COLO668 (cell line): Measurements from ENCODE around the gene NSMF.
"Not testable (repeated sequence)": the region's sequence is repeated elsewhere in the genome, so short reads cannot be mapped to it uniquely, and the experiment has no call there.

Source experiments
- DNase-seq: peaks from one replicate; lab custom pipeline; 2025; ENCODE audit not compliant: unreplicated experiment; lab: John Stamatoyannopoulos, UW

The NSMF gene

GRCh38 chr9:137459601-137460362 lies 648 bp upstream of the NSMF start:
- DNase-seq, result no peak

GRCh38 chr9:137458194-137459151 lies 661 bp downstream of the NSMF start:
- DNase-seq, result peak; percentile 60

DNA sequence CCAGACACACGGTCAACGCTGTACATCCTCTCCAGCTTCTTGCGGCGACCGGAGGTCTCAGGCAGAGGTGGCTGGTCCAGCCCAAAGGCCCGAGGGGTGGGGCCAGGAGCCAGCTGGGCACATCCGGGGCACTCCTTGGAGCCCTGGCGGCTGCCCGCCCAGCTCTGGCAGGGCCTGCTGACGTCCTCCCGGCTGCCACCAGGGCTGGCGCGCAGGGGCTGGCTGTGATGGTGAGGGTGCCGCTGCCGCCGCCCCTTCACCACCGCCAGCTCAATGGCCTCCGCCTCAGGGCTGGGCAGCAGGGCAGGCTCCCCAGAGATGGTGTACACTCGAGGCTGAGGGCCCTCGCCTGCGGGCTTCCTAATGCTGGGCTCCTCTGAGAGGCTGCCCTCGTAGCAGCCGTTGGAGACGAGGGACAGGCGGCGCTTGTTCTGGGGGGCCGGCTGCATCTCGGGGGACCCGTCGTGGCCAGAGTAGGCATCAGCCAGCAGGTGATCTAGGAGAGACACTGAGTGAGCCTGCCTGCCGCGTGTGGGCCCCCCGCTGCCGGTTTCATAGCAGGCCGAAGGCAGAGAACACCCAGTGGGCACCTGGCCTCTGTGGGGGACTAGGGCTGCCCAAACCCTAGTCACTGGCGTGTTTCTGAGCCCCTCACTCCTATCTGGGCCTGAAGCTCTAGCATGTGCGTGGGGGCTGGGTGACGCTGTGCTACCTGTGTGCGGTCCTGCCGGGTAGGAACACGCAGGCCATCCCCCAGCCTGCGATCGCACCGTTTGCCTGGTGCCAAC lies 1.5 kb downstream of the NSMF start:
- no peak for DNase-seq

GRCh38 chr9:137456864-137457405 lies 2.2 kb downstream of the NSMF start:
- DNase-seq, result no peak

DNA sequence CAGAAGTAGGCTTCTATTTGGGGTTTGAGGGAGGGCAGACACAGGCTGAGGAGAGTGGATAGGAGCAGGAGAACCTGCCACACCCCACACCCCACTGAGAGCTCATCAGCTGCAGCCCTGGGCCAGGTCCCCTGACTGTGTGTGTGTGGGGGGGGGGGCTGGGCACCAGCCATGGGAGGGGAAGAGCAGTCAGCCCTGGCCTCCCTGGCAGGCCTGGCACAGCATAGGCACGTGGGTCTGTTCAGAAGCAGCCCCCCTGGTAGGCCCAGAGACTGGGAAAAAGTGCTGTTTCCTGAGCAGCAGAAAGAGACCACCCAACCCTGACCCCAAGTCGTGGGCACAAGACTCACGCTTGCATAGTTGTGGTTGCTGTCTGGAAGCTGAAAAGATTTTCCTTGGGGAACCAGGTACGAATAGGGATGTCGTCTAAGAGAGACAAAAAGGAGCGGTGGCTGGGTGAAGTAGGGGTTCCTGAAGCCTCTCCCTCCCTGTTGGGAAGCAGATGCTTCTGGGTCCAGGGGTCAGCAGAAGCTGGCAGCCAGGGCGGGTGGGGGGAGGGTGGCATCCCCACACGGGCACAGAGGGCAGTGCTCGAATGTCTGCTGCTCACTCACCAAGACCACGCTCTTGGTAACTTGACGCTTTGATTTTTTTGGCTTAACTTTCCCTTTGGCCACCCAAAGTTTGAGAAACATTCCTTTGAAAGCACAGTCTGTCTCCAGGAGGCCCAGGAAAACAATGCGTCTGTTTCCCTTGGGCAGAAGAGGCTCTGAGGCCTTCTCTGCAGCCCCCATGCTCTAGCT lies 2.9 kb downstream of the NSMF start:
- no peak for DNase-seq

- DNase-seq, result no peak
Observed at GRCh38 chr9:137455359-137455991, 3.7 kb downstream of the NSMF start.

DNA sequence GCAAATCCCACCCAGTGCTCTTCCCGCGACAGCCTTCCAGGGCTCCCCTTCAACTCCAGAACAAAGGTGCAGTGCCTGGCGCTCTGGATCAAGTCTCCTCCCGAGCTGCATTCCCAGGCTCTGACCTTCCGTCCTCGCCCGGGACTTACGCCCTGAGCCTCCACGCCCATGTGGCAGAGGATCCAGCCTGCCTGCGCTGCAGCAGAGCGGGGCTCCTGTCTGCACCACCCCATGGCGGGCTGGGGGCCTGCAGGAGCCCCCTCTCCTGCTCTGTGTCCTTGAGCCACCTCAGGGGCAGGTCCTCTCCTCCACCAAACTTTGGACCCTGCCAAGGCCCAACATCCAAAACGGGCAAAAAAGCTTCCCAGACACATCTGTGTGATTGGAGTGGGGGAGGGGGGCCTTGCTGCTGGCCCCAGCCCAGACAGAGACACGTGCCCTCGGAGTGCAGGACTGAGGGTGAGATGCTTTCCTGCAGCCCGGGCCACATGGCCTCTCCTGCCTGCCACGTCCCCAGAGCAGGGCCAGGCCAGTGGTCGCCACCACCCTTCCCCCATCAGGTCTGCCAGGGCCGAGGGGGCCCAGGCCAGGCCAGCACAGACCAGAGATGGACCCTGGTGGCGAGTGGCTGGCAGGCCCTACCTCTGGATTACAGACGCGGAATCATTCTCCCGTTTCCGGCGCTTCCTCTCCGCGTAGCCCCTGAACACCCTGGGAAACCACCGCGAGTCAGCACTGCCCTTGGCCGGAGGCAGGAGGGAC lies 4.4 kb downstream of the NSMF start:
- DNase-seq, result no peak

DNA sequence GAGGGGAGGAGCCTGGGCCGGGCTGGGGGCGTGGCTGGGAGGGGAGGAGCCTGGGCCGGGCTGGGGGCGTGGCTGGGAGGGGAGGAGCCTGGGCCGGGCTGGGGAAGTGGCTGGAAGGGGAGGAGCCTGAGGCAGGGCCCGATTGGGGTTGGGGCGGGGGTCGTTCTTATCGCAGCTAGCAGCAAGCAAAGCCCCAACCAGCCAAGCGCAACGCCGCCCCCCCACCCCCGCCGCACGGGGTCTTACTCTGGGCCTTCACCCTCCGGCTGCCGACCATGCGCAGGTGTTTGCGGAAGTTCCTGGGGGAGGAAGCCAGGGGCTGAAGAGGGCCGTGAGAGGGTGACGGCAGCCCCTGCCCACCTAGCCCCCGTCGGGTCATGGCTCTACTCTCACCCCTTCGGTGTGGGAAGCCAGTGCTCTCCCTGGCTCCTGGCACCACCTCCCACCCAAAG lies 5.0 kb downstream of the NSMF start:
- DNase-seq, result no peak

DNA sequence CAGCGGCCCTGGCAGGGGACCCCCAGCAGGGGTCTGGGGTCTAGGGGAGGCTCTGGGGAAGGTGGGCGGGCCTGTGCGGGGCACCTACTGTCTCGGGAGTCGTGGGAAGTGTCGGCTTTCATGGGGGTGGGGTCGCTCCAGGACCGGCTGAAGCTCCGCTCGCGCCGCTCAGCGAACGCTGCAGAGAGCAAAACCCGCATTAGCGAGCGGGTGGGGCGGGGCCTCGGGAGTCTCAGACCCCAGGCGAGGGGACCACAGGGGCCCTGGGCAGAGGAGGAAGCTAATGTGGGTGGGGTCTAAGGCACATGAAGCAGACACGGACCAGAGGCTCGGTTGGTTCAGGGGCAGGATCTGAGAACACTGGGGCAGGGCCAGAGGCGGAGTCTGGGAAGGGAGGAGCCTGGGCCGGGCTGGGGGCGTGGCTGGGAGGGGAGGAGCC lies 5.5 kb downstream of the NSMF start:
- peak; percentile 17 for DNase-seq

- DNase-seq, result no peak
Observed at GRCh38 chr9:137452761-137453642, 6.1 kb downstream of the NSMF start.

GRCh38 chr9:137452006-137452760 lies 7.0 kb downstream of the NSMF start:
- no peak for DNase-seq

DNA sequence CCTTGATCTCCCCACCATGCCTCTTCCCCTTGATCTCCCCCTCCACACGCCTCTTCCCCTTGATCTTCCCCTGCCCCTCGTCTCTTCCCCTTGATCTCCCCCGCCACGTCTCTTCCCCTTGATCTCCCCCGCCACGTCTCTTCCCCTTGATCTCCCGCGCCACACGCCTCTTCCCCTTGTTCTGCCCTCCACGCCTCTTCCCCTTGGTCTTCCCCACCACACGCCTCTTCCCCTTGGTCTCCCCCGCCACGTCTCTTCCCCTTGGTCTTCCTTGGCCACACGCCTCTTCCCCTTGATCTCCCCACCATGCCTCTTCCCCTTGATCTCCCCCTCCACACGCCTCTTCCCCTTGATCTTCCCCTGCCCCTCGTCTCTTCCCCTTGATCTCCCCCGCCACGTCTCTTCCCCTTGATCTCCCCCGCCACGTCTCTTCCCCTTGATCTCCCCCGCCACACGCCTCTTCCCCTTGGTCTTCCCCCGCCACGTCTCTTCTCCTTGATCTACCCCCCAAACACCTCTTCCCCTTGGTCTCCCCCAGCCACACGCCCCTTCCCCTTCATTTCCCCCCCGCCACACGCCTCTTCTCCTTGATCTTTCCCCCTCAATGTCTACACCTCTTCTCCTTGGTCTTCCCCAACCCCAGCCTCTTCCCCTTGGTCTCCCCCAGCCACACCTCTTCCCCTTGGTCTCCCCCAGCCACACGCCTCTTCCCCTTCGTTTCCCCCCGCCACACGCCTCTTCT lies 7.7 kb downstream of the NSMF start:
- DNase-seq, result not testable (repeated sequence)

DNA sequence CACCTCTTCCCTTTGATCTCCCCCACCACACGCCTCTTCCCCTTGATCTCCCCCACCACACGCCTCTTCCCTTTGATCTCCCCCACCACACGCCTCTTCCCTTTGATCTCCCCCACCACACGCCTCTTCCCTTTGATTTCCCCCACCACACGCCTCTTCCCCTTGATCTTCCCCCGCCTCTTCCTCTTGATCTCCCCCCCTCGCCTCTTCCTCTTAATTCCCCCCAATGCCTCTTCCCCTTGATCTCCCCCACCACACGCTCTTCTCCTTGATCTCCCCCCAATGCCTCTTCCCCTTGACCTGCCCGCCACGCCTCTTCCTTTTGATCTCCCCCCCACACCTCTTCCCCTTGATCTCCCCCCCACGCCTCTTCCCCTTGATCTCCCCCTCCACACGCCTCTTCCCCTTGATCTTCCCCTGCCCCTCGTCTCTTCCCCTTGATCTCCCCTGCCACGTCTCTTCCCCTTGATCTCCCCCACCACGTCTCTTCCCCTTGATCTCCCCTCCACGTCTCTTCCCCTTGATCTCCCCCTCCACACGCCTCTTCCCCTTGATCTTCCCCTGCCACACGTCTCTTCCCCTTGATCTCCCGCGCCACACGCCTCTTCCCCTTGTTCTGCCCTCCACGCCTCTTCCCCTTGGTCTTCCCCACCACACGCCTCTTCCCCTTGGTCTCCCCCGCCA lies 8.5 kb downstream of the NSMF start:
- not testable (repeated sequence) for DNase-seq

- no peak for DNase-seq
Observed at GRCh38 chr9:137449931-137450538, 9.1 kb downstream of the NSMF start.

DNA sequence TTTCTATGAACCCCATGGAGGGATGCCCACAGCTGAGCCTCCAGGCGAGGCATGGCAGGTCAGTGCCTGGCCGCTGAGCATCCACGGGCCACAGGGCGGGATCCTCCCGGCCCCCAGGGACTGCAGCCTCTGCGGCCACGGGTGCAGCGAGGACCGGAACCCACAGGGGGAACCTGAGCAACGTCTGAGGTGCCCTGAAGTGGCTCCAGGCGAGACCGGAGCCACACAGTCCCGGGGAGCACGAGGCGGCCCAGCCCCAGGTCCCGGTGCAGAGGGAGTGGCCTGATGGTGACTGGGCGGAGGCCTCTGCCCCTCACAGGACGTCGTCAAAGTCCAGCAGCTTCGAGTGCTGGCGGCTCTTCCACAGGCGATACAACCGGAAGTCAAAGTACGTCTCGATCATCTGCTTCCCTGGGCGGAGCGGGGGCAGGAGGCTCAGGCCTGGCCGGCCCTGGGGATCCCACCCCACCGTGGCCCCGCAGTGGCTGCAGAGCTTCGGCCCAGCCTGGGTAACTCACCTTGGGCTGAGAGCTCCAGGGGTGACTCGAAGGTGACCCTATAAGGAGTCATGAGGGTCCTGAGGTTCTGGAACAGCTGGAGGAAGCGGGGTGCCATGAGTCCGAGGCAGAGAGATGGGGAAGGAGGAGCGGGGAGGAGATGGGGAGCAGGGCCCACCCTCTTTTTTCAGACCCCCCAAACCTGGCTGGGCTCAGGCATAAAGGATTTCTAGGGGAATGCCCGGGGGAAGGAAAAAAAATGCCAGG lies 9.9 kb downstream of the NSMF start:
- no peak for DNase-seq
